Caco-2 (cell line): Measurements from ENCODE around the gene SGTA. TPM values are rescaled to one million over a fixed set of nuclear protein-coding genes. Genes with fewer than 3 reads are reported as not detected.

Experiments used
- BruUV-seq: library from RNA; stranded (reverse); fragments of 400-500 nt; replicated peaks from 2 replicates; lab custom pipeline; 2021; lab: Mats Ljungman, UMichigan
- CTCF ChIA-PET: fragments of 300-600 bp; sonication (Branson Sonifier 250); formaldehyde crosslinking; loops from one replicate; lab custom pipeline; 2022; ENCODE audit warnings: antibody characterized with exemption; lab: Charles Lee
- POLR2A ChIA-PET: fragments of 300-600 bp; sonication (Branson Sonifier 250); formaldehyde crosslinking; loops from one replicate; lab custom pipeline; 2022; ENCODE audit warnings: antibody characterized with exemption; lab: Charles Lee
- DNase-seq, 2 experiments: peaks; one replicate each; pipeline versions ENCODE4 v3.0.0 to v3.0.0-alpha.2; 2020 to 2022
- H3K27me3 ChIP-seq: replicated peaks from 2 replicates; pipeline ENCODE4 v1.6.0; 2011; ENCODE audit warnings: low read length; ENCODE audit not compliant: control insufficient read depth, insufficient read depth
- H3K36me3 ChIP-seq: 2 replicates; pipeline ENCODE4 v1.5.1; 2011; ENCODE audit warnings: low read length; ENCODE audit not compliant: control insufficient read depth, insufficient read depth
- H3K4me1 ChIP-seq: fragments of 250-450 bp; sonication (Bioruptor Pico); 2 replicates; pipeline ENCODE4 v1.5.1; 2020; ENCODE audit warnings: mild to moderate bottlenecking
- H3K4me3 ChIP-seq: 2 replicates; pipeline ENCODE4 v1.5.1; 2011; ENCODE audit warnings: low read depth, mild to moderate bottlenecking, control low read depth, low read length
- H3K9me3 ChIP-seq: fragments of 250-450 bp; sonication (Bioruptor Pico); 2 replicates; pipeline ENCODE4 v1.5.1; 2020; ENCODE audit warnings: mild to moderate bottlenecking, moderate library complexity
- H3K27ac Mint-ChIP-seq: one replicate; pipeline ENCODE4 v1.8.0; 2022; ENCODE audit warnings: mixed read lengths; ENCODE audit not compliant: unreplicated experiment
- H3K27me3 Mint-ChIP-seq: one replicate; pipeline ENCODE4 v1.8.0; 2022; ENCODE audit warnings: mixed read lengths; ENCODE audit not compliant: insufficient read depth, unreplicated experiment
- H3K36me3 Mint-ChIP-seq: one replicate; pipeline ENCODE4 v1.8.0; 2022; ENCODE audit warnings: mild to moderate bottlenecking, mixed read lengths; ENCODE audit not compliant: insufficient read depth, unreplicated experiment
- H3K4me1 Mint-ChIP-seq: one replicate; pipeline ENCODE4 v1.8.0; 2022; ENCODE audit warnings: low read depth, mixed read lengths; ENCODE audit not compliant: unreplicated experiment
- H3K4me3 Mint-ChIP-seq: one replicate; pipeline ENCODE4 v1.8.0; 2022; ENCODE audit warnings: mild to moderate bottlenecking, moderate library complexity, mixed read lengths; ENCODE audit not compliant: unreplicated experiment
- H3K9me3 Mint-ChIP-seq: one replicate; pipeline ENCODE4 v1.8.0; 2022; ENCODE audit warnings: mixed read lengths; ENCODE audit not compliant: unreplicated experiment
- CTCF ChIP-seq, 2 experiments: fragments of 200-600 bp in 1 of 2; IDR thresholded peaks; 1 replicate in 1 of 2; 2 replicates in 1 of 2; pipeline versions ENCODE4 v1.5.1 to v1.8.0; 2011 to 2022; ENCODE audit warnings: antibody characterized with exemption in 1 of 2, control low read depth in 1 of 2, inconsistent platforms in 1 of 2, low read depth in 1 of 2, low read length in 1 of 2, mild to moderate bottlenecking in 1 of 2, moderate library complexity in 1 of 2; ENCODE audit not compliant: insufficient read depth in 1 of 2, severe bottlenecking in 1 of 2, unreplicated experiment in 1 of 2
- intact Hi-C: fragments of 100-400 bp; cut with micrococcal nuclease; formaldehyde crosslinking; loops from one replicate; pipeline ENCODE4 v1.10.0; 2022; ENCODE audit not compliant: unreplicated experiment
- total RNA-seq: library from RNA; stranded (reverse); gene quantifications from 2 replicates; pipeline ENCODE4 v1.2.3, GENCODE V29; 2022

The SGTA gene
- total RNA-seq, 1 experiment from 2014 or later, result 90.1 TPM

GRCh38 chr19:2790194-2790556 lies 7.1 kb upstream of the SGTA start:
- no peak for TF ChIP-seq CTCF (IDR thresholded peaks at IDR 0.05; ENCODE audit: insufficient read depth in 1 of 2, low read depth in 1 of 2, low read length in 1 of 2, severe bottlenecking in 1 of 2, unreplicated experiment in 1 of 2)
- CTCF ChIA-PET, result no interaction called here
- Mint-ChIP-seq H3K9me3 (no peaks in the 10 kb centered on the region), H3K4me1 (no peaks in the 10 kb centered on the region), H3K36me3 (peaks cover 64% of the 10 kb centered on the region), H3K27me3 (no peaks in the 10 kb centered on the region), H3K4me3 (no peak overlapping the region), H3K27ac (no peak overlapping the region)
- intact Hi-C loops, result no loop called here
- Histone ChIP-seq H3K4me1 (no peaks in the 10 kb centered on the region), H3K9me3 (no peaks in the 10 kb centered on the region), H3K27me3 (no peaks in the 10 kb centered on the region), H3K4me3 (no peak overlapping the region), H3K36me3 (no peaks in the 10 kb centered on the region; the same call in 1 of the 2 replicates)
- no peak for DNase-seq
- POLR2A ChIA-PET, result no interaction called here
- BruUV-seq, result no TSS peak

DNA sequence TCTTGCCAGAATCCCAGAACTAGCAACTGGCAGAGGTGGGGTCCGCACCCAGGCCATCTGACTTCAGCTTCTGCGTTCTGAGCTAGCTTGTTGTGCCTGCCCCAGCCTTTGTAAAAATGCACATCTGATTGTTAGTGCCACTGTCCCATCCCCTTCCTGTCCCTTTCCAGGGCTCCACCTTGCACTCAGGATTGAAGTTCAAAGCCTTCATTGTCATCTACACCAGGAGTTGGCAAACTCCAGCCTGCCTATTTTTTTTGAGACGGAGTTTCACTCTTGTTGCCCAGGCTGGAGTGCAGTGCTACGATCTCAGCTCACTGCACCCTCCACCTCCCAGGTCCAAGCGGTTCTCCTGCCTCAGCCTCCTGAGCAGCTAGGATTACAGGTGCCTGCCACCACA lies 5.2 kb upstream of the SGTA start:
- peaks cover 54% of the 10 kb centered on the region for H3K36me3 Mint-ChIP-seq
- peaks cover 6% of the 10 kb centered on the region for H3K4me1 Mint-ChIP-seq
- H3K9me3 Mint-ChIP-seq, result no peaks in the 10 kb centered on the region
- no peak overlapping the region for H3K4me3 ChIP-seq
- ChIA-PET CTCF (no interaction called here), POLR2A (no interaction called here)
- no peaks in the 10 kb centered on the region for H3K27me3 ChIP-seq
- peak overlapping the region; percentile 33 for H3K4me3 Mint-ChIP-seq
- intact Hi-C loops, result no loop called here
- no peaks in the 10 kb centered on the region for H3K27me3 Mint-ChIP-seq
- H3K36me3 ChIP-seq, result no peaks in the 10 kb centered on the region; the same call in 1 of the 2 replicates
- no peak for DNase-seq
- no peaks in the 10 kb centered on the region for H3K9me3 ChIP-seq
- H3K27ac Mint-ChIP-seq, result no peak overlapping the region
- no TSS peak for BruUV-seq
- TF ChIP-seq CTCF (IDR thresholded peaks at IDR 0.05; ENCODE audit: insufficient read depth in 1 of 2, low read depth in 1 of 2, low read length in 1 of 2, severe bottlenecking in 1 of 2, unreplicated experiment in 1 of 2), result no peak
- H3K4me1 ChIP-seq, result no peaks in the 10 kb centered on the region; the same call in 1 of the 2 replicates

DNA sequence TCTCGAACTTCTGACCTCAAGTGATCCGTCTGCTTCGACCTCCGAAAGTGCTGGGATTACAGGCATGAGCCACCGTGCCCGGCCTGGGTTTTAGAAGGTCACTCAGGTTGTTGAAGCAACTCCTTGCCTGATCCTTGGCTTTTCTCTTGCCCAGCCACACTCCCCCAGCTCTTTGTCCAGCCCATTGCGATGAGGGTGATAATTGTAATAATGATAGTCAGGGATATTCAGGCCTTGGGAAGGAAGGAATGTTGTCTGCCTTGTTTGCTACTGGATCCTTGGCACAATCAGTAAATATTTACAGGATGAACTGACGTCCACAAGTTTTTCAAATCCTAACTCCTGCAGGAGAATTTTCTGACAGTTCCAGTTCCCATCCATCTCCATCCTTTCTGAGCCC lies 4.0 kb upstream of the SGTA start:
- ChIA-PET CTCF (no interaction called here), POLR2A (no interaction called here)
- H3K36me3 Mint-ChIP-seq, result peaks cover 57% of the 10 kb centered on the region
- intact Hi-C loops, result no loop called here
- H3K4me3 Mint-ChIP-seq, result peak overlapping the region; percentile 87
- Histone ChIP-seq H3K4me1 (peaks cover 3% of the 10 kb centered on the region), H3K9me3 (no peaks in the 10 kb centered on the region), H3K4me3 (no peak overlapping the region), H3K27me3 (no peaks in the 10 kb centered on the region), H3K36me3 (no peaks in the 10 kb centered on the region; the same call in 1 of the 2 replicates)
- TF ChIP-seq CTCF (IDR thresholded peaks at IDR 0.05; ENCODE audit: insufficient read depth in 1 of 2, low read depth in 1 of 2, low read length in 1 of 2, severe bottlenecking in 1 of 2, unreplicated experiment in 1 of 2), result no peak
- H3K9me3 Mint-ChIP-seq, result no peaks in the 10 kb centered on the region
- BruUV-seq, result no TSS peak
- no peaks in the 10 kb centered on the region for H3K27me3 Mint-ChIP-seq
- H3K4me1 Mint-ChIP-seq, result peaks cover 6% of the 10 kb centered on the region
- DNase-seq, result no peak
- no peak overlapping the region for H3K27ac Mint-ChIP-seq
